ENCODE measurements around the gene TCIRG1. TPM values are rescaled to one million over a fixed set of nuclear protein-coding genes. Genes with fewer than 3 reads are reported as not detected.
A peak's percentile ranks its signal among the peaks of the same experiment; 100 is the strongest.
"Not testable (repeated sequence)": the region's sequence is repeated elsewhere in the genome, so short reads cannot be mapped to it uniquely, and the experiment has no call there.

TCIRG1 gene
- total and polyA plus RNA-seq, 2 of the 13 experiments (the other 11 are each of a cell fraction or from before 2014, with no cell fraction given) = 48.0 to 69.6 TPM

DNA sequence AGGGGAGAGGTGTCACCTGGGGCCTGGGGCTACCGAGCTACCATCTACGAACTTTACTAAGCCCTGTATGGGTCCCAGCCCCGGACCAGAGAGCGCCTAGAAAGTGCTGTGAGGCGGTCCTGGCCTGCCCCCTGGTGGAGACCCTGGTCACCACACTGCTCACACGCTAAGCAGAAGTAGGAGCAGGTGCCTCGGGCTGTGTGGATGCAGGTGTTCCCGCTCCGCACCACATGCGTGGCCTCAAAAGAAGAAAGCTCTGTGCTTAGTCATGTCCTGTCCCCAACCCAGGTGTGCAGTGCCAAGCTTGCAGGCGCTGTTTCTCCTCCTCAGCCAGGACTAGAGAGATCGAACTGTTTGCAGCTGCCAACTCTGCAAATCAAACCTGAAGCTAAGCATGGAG lies 45.0 kb upstream of the TCIRG1 start:
- ATAC-seq; H3K4me1 ChIP-seq (ENCODE audit: insufficient read depth, low read length); DNase-seq (ENCODE audit: low spot score); H3K9me3 ChIP-seq (ENCODE audit: low read length); H3K79me2 ChIP-seq (ENCODE audit: insufficient read depth, low read length); H3K9ac ChIP-seq (ENCODE audit: insufficient read depth, low read depth, low read length); H3K27ac ChIP-seq (ENCODE audit: extremely low read length, insufficient read depth, low read length); H3K27me3 ChIP-seq (ENCODE audit: control insufficient read depth in 1 of 2, insufficient read depth in 2 of 2, low read length in 2 of 2); H2AFZ ChIP-seq (ENCODE audit: low read length); FAIRE-seq; POLR2A ChIA-PET; BruUV-seq (replicated peaks); H3K36me3 ChIP-seq (replicated peaks in 1 of 2; ENCODE audit: control insufficient read depth in 1 of 2, insufficient read depth in 2 of 2, low read length in 2 of 2); H4K20me1 ChIP-seq (ENCODE audit: insufficient read depth, low read length); H3K4me3 ChIP-seq (replicated peaks in 1 of 3; ENCODE audit: insufficient read depth in 1 of 3, low read depth in 2 of 3, low read length in 3 of 3); intact Hi-C loops (cut with micrococcal nuclease; ENCODE audit: unreplicated experiment); in situ Hi-C loops (cut with HindIII; ENCODE audit: extremely low pct_ligation_motif_present, low pct_unique_long_range_greater_than_20kb); H3K4me2 ChIP-seq (ENCODE audit: low read depth, low read length): not testable (repeated sequence)
- CTCF ChIA-PET (ENCODE audit: low intra/inter-chr PET ratio, low total read pairs) = interaction anchor here (1.4 kb wide), 1 partner anchor 27 kb away, joined by 5 read pairs; no protein-coding TSS in a partner anchor
- WGBS (ENCODE audit: low lambda C conversion rate) = 60% methylated on average over 2 of the region's 12 CpGs
- TF ChIP-seq RAD21 (CRISPR knock-in tag; IDR thresholded peaks at IDR 0.05) = peak; percentile 70
- peak; percentile 39 for TF ChIP-seq ZNF687 (CRISPR knock-in tag; IDR thresholded peaks at IDR 0.05)
- TF ChIP-seq, protein P1, sequence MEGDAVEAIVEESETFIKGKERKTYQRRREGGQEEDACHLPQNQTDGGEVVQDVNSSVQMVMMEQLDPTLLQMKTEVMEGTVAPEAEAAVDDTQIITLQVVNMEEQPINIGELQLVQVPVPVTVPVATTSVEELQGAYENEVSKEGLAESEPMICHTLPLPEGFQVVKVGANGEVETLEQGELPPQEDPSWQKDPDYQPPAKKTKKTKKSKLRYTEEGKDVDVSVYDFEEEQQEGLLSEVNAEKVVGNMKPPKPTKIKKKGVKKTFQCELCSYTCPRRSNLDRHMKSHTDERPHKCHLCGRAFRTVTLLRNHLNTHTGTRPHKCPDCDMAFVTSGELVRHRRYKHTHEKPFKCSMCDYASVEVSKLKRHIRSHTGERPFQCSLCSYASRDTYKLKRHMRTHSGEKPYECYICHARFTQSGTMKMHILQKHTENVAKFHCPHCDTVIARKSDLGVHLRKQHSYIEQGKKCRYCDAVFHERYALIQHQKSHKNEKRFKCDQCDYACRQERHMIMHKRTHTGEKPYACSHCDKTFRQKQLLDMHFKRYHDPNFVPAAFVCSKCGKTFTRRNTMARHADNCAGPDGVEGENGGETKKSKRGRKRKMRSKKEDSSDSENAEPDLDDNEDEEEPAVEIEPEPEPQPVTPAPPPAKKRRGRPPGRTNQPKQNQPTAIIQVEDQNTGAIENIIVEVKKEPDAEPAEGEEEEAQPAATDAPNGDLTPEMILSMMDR (CRISPR knock-in tag; IDR thresholded peaks at IDR 0.05) = peak; percentile 85
- 0 out of 2 replicates have a peak, but pooled peaks have one; percentile 17 for TF ChIP-seq ZNF768 (CRISPR knock-in tag; IDR thresholded peaks at IDR 0.05)
- peak; percentile 75 for TF ChIP-seq STAG1 (CRISPR knock-in tag; IDR thresholded peaks at IDR 0.05)
- TF ChIP-seq HNF1B (CRISPR knock-in tag; IDR thresholded peaks at IDR 0.05) = 0 out of 2 replicates have a peak, but pooled peaks have one; percentile 38

GRCh38 chr11:67994387-67994786 lies 44.4 kb upstream of the TCIRG1 start:
- in situ Hi-C loops (cut with HindIII; ENCODE audit: extremely low pct_ligation_motif_present, low pct_unique_long_range_greater_than_20kb); intact Hi-C loops (cut with micrococcal nuclease; ENCODE audit: unreplicated experiment): not testable (repeated sequence)

More at GRCh38 chr11:67994387-67994786, 44.4 kb upstream of the TCIRG1 start:
- POLR2A ChIA-PET; H3K79me2 ChIP-seq (ENCODE audit: insufficient read depth, low read length); H3K27me3 ChIP-seq (ENCODE audit: control insufficient read depth in 1 of 2, insufficient read depth in 2 of 2, low read length in 2 of 2); H3K4me3 ChIP-seq (replicated peaks in 1 of 3; ENCODE audit: insufficient read depth in 1 of 3, low read depth in 2 of 3, low read length in 3 of 3); H4K20me1 ChIP-seq (ENCODE audit: insufficient read depth, low read length); DNase-seq (ENCODE audit: low spot score); H3K36me3 ChIP-seq (replicated peaks in 1 of 2; ENCODE audit: control insufficient read depth in 1 of 2, insufficient read depth in 2 of 2, low read length in 2 of 2); FAIRE-seq; H3K4me1 ChIP-seq (ENCODE audit: insufficient read depth, low read length); H3K9ac ChIP-seq (ENCODE audit: insufficient read depth, low read depth, low read length); H3K9me3 ChIP-seq (ENCODE audit: low read length); BruUV-seq (replicated peaks); ATAC-seq; H3K4me2 ChIP-seq (ENCODE audit: low read depth, low read length); H2AFZ ChIP-seq (ENCODE audit: low read length); H3K27ac ChIP-seq (ENCODE audit: extremely low read length, insufficient read depth, low read length): not testable (repeated sequence)
- CTCF ChIA-PET (ENCODE audit: low intra/inter-chr PET ratio, low total read pairs) = interaction anchor here (1.4 kb wide), 1 partner anchor 26 kb away, joined by 5 read pairs; no protein-coding TSS in a partner anchor
- WGBS (ENCODE audit: low lambda C conversion rate) = 60% methylated on average over 1 of the region's 5 CpGs

Measured in HepG2 (cell line).